CD4-positive, alpha-beta T cell treated with Interleukin-10 for 1 hour (primary cell): ENCODE data around the gene GPR137.
A peak's percentile ranks its signal among the peaks of the same experiment; 100 is the strongest.
"Not testable (repeated sequence)": the region's sequence is repeated elsewhere in the genome, so short reads cannot be mapped to it uniquely, and the experiment has no call there.

ENCODE experiments used
- DNase-seq: peaks from one replicate; pipeline ENCODE4 v3.0.0-alpha.2; 2020

GPR137 gene

GRCh38 chr11:64305075-64305690, 19.5 kb downstream of the GPR137 start, which contains the start of gene ESRRA:
Gene ESRRA (plus strand): TSS chr11:64305524. CDS start chr11:64307180, 1,656 bp downstream.
- peak; percentile 98 for DNase-seq

- DNase-seq = peak; percentile 79
Measured at GRCh38 chr11:64305691-64306562, 20.3 kb downstream of the GPR137 start.

GRCh38 chr11:64306563-64306875, 20.9 kb downstream of the GPR137 start:
- no peak for DNase-seq

DNA sequence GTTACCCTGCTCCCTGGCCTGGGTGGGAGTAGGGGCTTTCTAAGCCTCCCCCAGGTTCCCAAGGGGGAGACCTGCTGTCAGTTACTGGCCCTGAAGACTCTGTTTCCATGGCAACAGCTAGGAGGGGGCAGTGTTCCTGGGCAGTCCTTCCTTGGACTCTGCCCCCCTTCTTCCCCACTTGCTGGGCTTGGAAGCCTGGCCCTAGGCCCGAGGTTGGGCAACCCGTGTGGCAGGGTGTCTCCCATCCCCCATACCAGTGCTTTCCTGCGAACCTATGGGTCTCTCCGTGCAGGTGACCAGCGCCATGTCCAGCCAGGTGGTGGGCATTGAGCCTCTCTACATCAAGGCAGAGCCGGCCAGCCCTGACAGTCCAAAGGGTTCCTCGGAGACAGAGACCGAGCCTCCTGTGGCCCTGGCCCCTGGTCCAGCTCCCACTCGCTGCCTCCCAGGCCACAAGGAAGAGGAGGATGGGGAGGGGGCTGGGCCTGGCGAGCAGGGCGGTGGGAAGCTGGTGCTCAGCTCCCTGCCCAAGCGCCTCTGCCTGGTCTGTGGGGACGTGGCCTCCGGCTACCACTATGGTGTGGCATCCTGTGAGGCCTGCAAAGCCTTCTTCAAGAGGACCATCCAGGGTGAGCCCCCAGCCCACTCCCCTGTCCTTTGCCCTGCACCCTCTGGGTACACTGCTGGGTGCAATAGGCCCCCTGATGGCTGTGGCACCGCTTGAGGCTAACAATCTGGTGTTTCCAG, 21.4 kb downstream of the GPR137 start:
- no peak for DNase-seq

DNA sequence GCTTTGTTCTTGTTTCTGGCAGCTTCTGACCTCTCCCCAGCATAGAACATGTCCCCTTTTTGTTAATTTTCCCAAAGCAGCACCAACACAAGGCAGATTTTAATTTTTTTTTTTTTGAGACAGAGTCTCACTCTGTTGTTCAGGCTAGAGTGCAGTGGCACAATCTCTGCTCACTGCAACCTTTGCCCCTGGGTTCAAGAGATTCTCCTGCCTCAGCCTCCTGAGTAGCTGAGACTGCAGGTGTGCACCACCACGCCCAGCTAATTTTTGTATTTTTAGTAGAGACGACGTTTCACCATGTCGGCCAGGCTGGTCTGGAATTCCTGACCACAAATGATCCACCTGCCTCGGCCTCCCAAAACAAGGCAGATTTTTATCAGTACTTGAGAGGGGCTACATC, 22.1 kb downstream of the GPR137 start:
- DNase-seq = not testable (repeated sequence)

- DNase-seq = no peak
Measured at GRCh38 chr11:64312947-64313346, 27.3 kb downstream of the GPR137 start.

GRCh38 chr11:64313491-64314145, 28.0 kb downstream of the GPR137 start:
- DNase-seq = no peak

DNA sequence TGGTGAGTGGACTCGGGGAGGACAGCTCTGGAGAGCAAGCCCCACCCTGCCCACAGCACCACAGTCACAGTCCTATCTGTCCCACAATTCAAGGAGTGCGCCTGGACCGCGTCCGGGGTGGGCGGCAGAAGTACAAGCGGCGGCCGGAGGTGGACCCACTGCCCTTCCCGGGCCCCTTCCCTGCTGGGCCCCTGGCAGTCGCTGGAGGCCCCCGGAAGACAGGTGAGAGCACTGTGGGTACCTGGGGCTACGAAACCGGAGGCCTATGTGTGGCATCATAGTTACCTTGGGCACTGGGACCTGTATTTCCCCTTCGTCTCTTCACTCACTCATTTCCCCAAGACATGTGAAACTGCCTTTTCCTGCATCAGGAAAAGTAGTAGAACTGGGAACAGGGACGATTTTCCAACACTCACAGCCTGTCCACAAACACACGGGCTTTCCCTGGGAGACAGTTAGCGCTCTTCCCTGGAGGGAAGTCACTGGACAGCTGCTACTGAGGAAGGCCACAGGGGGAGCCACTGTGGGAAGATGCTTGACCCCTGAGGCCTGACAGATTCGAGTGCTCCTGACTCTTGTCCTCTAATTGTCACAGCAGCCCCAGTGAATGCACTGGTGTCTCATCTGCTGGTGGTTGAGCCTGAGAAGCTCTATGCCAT, 28.6 kb downstream of the GPR137 start:
- DNase-seq = no peak

DNA sequence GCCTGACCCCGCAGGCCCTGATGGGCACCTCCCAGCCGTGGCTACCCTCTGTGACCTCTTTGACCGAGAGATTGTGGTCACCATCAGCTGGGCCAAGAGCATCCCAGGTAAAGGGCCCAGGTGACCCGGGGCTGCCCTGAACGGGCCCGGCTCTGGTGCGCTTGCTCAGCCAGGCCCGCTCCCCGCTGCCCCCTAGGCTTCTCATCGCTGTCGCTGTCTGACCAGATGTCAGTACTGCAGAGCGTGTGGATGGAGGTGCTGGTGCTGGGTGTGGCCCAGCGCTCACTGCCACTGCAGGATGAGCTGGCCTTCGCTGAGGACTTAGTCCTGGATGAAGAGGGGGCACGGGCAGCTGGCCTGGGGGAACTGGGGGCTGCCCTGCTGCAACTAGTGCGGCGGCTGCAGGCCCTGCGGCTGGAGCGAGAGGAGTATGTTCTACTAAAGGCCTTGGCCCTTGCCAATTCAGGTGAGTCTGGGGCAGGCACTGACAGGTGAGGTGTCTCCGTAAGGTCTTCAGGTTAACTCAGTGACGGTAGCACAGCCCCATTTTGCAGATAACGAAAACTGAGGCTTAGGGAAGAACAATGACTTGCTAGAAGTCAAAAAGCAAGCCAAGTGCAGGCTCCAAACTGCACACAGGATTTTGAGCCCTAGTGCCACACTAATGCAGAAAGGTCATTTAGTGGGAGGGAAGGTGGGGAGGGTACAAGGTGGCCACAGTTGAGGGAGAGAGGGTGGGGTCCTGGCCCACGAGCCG, 29.3 kb downstream of the GPR137 start:
- DNase-seq = no peak

DNA sequence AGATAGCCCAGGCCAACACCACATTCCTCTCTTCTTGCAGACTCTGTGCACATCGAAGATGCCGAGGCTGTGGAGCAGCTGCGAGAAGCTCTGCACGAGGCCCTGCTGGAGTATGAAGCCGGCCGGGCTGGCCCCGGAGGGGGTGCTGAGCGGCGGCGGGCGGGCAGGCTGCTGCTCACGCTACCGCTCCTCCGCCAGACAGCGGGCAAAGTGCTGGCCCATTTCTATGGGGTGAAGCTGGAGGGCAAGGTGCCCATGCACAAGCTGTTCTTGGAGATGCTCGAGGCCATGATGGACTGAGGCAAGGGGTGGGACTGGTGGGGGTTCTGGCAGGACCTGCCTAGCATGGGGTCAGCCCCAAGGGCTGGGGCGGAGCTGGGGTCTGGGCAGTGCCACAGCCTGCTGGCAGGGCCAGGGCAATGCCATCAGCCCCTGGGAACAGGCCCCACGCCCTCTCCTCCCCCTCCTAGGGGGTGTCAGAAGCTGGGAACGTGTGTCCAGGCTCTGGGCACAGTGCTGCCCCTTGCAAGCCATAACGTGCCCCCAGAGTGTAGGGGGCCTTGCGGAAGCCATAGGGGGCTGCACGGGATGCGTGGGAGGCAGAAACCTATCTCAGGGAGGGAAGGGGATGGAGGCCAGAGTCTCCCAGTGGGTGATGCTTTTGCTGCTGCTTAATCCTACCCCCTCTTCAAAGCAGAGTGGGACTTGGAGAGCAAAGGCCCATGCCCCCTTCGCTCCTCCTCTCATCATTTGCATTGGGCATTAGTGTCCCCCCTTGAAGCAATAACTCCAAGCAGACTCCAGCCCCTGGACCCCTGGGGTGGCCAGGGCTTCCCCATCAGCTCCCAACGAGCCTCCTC, 30.2 kb downstream of the GPR137 start:
- DNase-seq = not testable (repeated sequence)

- peak; percentile 47 for DNase-seq
Measured at GRCh38 chr11:64316672-64317324, 31.1 kb downstream of the GPR137 start.

DNA sequence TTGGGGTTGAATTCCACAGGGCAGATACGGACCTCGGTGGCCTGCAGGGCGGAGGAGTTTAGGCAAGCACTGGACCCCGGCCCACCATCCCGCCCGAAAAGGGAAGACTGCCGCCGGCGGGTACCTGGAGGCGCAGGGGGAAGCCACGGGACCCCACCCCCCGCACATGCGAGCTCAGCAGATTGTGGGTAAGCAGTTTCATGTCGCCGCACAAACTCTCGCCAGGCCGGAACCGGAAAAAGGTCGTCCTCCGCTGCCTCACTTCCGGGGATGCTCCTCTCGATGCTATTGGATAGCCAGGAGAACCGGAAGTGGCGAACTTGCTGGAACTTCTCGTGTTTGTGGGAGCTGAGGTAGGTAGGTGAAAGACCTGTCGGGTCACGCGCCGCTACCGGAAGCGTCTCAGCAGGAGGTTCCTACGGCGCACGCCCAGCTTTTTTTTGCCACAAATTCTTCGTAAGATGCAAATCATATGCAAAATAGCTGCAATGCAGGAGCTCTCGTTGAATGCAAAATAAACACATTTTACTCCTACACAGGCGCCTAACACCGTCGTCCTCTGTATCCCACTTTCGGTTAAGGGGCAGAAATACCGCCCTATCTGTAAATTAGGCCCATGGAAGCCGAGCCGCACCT, 31.8 kb downstream of the GPR137 start, which contains the start of gene TRMT112:
Gene TRMT112, minus strand, starts transcription at position 235 of the 636 bp plus-strand sequence. Its CDS starts 33 bp downstream, at position 202.
- DNase-seq = peak; percentile 99

GRCh38 chr11:64317961-64318765, 32.5 kb downstream of the GPR137 start, which contains the start of gene PRDX5:
Gene PRDX5 (plus strand): TSS chr11:64318121. CDS start chr11:64318216, 95 bp downstream.
- peak; percentile 97 for DNase-seq

GRCh38 chr11:64318766-64319761, 33.4 kb downstream of the GPR137 start:
- DNase-seq = no peak

GRCh38 chr11:64320556-64320955, 34.9 kb downstream of the GPR137 start:
- no peak for DNase-seq

GRCh38 chr11:64321026-64321425, 35.4 kb downstream of the GPR137 start:
- DNase-seq = no peak

GRCh38 chr11:64321533-64321932, 35.9 kb downstream of the GPR137 start:
- DNase-seq = no peak
